Measurements from ENCODE around the gene SYCE3.

Gene SYCE3

GRCh38 chr22:50516068-50516467 is 46.7 kb downstream of the SYCE3 start:
- DNase-seq, result no peak

GRCh38 chr22:50513175-50513574 is 49.5 kb downstream of the SYCE3 start:
- DNase-seq, result no peak

- no peak for DNase-seq
Observed at GRCh38 chr22:50508897-50509296, 53.8 kb downstream of the SYCE3 start.

GRCh38 chr22:50507991-50508884 is 54.5 kb downstream of the SYCE3 start, which contains the start of gene NCAPH2:
Gene NCAPH2 (plus strand): TSS chr22:50508224. CDS start chr22:50508338, 114 bp downstream.
- DNase-seq, result peak; percentile 100

GRCh38 chr22:50507421-50507990 is 55.2 kb downstream of the SYCE3 start, which contains the start of gene LMF2:
Gene LMF2 (minus strand): TSS chr22:50507702. CDS start chr22:50507675, 27 bp downstream.
- peak; percentile 96 for DNase-seq

GRCh38 chr22:50506611-50507420 is 55.9 kb downstream of the SYCE3 start:
- no peak for DNase-seq

GRCh38 chr22:50505776-50506610 is 56.7 kb downstream of the SYCE3 start:
- no peak for DNase-seq

GRCh38 chr22:50505276-50505775 is 57.4 kb downstream of the SYCE3 start:
- no peak for DNase-seq

GRCh38 chr22:50504369-50505211 is 58.1 kb downstream of the SYCE3 start:
- no peak for DNase-seq

- no peak for DNase-seq
Observed at GRCh38 chr22:50503475-50504145, 59.1 kb downstream of the SYCE3 start.

- no peak for DNase-seq
Observed at GRCh38 chr22:50502628-50503474, 59.9 kb downstream of the SYCE3 start.

- DNase-seq, result no peak
Observed at GRCh38 chr22:50502096-50502495, 60.6 kb downstream of the SYCE3 start.

Data from activated CD8-positive, alpha-beta memory T cell treated with anti-CD3 and anti-CD28 coated beads, Interleukin-2, amount 50 U/mL, for 48 hours (primary cell).